BLaER1 treated with 17β-estradiol and CSF1 and Interleukin-3, amounts not matched to agents 10 nM and 100 nM (cell line): ENCODE results near the gene ASB13.

Experiments used
- H3K27ac ChIP-seq, 11 experiments: shearing (Covaris generic); formaldehyde crosslinking; 2 replicates each; pipeline ENCODE4 v1.8.1; 2022
- H3K27me3 ChIP-seq, 11 experiments: shearing (Covaris generic); formaldehyde crosslinking; 2 replicates each; pipeline ENCODE4 v1.8.1; 2022
- H3K36me3 ChIP-seq, 11 experiments: shearing (Covaris generic); formaldehyde crosslinking; 2 replicates each; pipeline ENCODE4 v1.8.1; 2022
- H3K4me1 ChIP-seq, 10 experiments: shearing (Covaris generic); formaldehyde crosslinking; 2 replicates each; pipeline ENCODE4 v1.8.1; 2022
- H3K4me2 ChIP-seq, 11 experiments: shearing (Covaris generic); formaldehyde crosslinking; 2 replicates each; pipeline ENCODE4 v1.8.1; 2022
- H3K4me3 ChIP-seq, 10 experiments: shearing (Covaris generic); formaldehyde crosslinking; 2 replicates each; pipeline ENCODE4 v1.8.1; 2022
- H3K9ac ChIP-seq, 11 experiments: shearing (Covaris generic); formaldehyde crosslinking; 2 replicates each; pipeline ENCODE4 v1.8.1; 2022
- H3K9me3 ChIP-seq, 11 experiments: shearing (Covaris generic); formaldehyde crosslinking; replicated peaks in 1 of 11; 2 replicates each; pipeline ENCODE4 v1.8.1; 2022
- H4K20me1 ChIP-seq, 11 experiments: shearing (Covaris generic); formaldehyde crosslinking; 2 replicates each; pipeline ENCODE4 v1.8.1; 2022
- Cebpa-rat ChIP-seq, 11 experiments: shearing (Covaris generic); IDR thresholded peaks; 2 replicates each; pipeline ENCODE4 v1.8.1; 2022

ASB13 gene

DNA sequence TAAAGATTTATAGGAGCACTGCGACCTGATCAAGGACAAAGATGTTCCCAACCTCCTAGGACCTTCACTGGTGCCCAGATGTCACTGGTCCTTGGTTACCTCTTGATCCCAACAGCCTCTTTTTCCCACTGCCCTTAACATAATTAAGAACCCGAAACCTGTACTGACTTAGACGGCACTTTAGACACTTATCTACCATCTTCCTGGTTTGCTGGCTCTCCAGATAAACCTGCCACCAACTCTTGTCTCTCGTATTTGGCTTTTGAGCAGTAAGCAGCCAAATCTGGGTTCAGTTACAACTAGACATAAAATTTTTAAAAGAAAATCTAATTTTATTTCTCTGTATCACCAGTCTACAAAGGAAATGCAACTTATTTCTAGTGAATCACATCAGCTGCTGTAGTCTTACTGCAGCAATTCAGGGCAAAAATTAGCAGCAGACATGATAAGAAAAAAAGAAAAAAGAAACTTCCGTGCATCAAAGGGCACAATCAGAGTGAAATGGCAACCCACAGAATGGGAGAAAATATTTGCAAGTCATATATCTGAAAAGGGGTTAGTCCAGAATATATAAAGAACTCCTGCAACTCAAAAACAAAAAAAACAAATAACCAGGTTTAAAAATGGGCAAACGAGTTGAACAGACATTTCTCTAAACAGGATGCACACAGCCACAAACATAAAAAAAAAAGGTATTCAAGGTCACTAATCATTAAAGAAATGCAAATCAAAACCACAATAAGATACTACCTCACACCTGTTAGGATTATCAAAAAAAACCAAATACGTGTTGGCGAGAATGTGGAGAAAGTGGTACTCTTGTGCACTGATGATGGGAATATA lies 9.4 kb downstream of the ASB13 start:
- peaks cover 0 to 30% (median 2%) of the 10 kb centered on the region in 11 experiments; a peak in 5 of 22 replicates for H4K20me1 ChIP-seq
- peaks cover 12 to 23% (median 15%) of the 10 kb centered on the region in 10 experiments; a peak in 19 of 20 replicates for H3K4me1 ChIP-seq
- peaks cover 0 to 2% (median 0%) of the 10 kb centered on the region in 11 experiments; a peak in 1 of 22 replicates for H3K36me3 ChIP-seq
- TF ChIP-seq Cebpa-rat (IDR thresholded peaks at IDR 0.05), result no peak
- no peak overlapping the region for H3K9ac ChIP-seq
- no peak overlapping the region for H3K4me2 ChIP-seq
- no peaks in the 10 kb centered on the region for H3K27me3 ChIP-seq
- no peaks in the 10 kb centered on the region for H3K9me3 ChIP-seq
- H3K27ac ChIP-seq, result no peak overlapping the region
- H3K4me3 ChIP-seq, result no peak overlapping the region

DNA sequence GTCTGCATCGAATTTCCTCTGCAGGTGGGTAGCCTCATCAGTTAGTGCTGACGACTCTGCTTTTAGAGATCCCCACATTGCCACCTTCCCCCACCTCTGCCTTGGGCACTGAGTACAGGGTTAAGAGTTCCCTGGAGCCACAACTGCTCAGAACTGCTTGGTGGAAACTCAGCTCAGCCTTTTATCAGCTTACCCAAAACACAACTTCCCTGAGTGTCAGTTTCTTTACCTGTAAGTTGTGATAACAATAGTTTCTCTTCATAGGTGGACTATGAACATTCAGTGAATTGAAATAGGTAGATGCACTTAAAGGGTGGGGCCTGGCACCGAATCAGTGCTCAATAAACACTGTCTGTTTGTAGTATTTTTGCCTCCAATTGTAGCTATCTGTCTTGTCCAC lies 11.3 kb downstream of the ASB13 start:
- no peak for TF ChIP-seq Cebpa-rat (IDR thresholded peaks at IDR 0.05)
- H3K27me3 ChIP-seq, result no peaks in the 10 kb centered on the region
- H3K4me2 ChIP-seq, result peak overlapping the region in 3 of 11 experiments; percentile 7 to 12 (median 12); a peak in 3 of 22 replicates
- no peak overlapping the region for H3K9ac ChIP-seq
- no peak overlapping the region for H3K27ac ChIP-seq
- peaks cover 0 to 20% (median 0%) of the 10 kb centered on the region in 11 experiments; a peak in 5 of 22 replicates for H4K20me1 ChIP-seq
- no peak overlapping the region for H3K4me3 ChIP-seq
- peaks cover 10 to 22% (median 14%) of the 10 kb centered on the region in 10 experiments; a peak in 19 of 20 replicates for H3K4me1 ChIP-seq
- H3K9me3 ChIP-seq, result no peaks in the 10 kb centered on the region
- peaks cover 0 to 13% (median 0%) of the 10 kb centered on the region in 11 experiments; a peak in 2 of 22 replicates for H3K36me3 ChIP-seq

DNA sequence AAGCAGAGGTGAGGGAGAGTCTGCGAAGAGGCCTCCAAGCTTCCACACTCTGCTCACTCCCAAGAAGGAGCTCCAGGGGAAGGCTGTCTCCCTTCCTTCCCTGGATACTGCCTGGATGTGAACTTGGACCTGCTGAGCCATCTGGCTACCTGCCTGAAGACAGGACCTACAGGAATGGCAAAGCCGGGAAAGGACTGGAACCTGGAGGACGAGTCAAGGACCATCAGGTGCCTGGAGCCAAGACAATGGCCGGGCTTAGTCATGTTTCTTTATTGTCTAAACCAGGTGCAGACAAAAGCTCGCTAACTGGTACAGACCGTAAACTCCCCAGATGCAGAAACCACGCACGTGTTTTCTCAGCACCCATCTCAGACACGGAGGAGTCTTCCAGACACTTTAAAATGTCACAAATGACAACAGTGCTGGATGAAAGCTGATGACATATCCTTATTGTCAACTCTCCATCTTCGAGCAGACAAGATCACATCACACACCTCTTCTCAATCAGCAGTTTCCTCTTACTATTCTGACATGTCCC lies 12.1 kb downstream of the ASB13 start:
- Histone ChIP-seq H4K20me1 (peaks cover 0 to 15% (median 0%) of the 10 kb centered on the region in 11 experiments; a peak in 5 of 22 replicates), H3K36me3 (peaks cover 0 to 13% (median 0%) of the 10 kb centered on the region in 11 experiments; a peak in 3 of 22 replicates), H3K9me3 (no peaks in the 10 kb centered on the region), H3K27me3 (no peaks in the 10 kb centered on the region), H3K4me2 (peak overlapping the region in 1 of 11 experiments; percentile 12; a peak in 1 of 22 replicates), H3K4me3 (no peak overlapping the region), H3K27ac (no peak overlapping the region), H3K9ac (no peak overlapping the region), H3K4me1 (peaks cover 2 to 22% (median 9%) of the 10 kb centered on the region in 10 experiments; a peak in 17 of 20 replicates)
- no peak for TF ChIP-seq Cebpa-rat (IDR thresholded peaks at IDR 0.05)

DNA sequence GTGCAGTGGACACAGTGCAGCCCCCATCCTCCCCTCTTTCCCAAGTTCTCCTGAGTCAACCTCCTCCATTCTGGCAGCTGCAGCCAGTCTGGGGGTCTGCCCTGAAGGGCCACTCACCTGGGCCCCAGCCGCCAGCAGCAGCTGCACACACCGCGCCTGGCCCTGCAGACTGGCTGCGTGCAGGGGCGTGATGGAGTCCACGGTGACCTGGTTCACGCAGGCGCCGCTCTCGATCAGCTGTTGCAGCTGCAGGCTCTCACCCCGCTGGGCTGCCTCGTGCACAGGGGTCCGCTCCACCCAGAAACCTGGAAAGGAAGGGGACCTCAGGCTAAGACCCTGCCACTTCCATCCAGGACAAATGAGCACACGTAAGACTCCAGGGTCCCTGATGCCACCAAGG lies 13.6 kb downstream of the ASB13 start:
- Histone ChIP-seq H3K27ac (no peak overlapping the region), H4K20me1 (peaks cover 0 to 10% (median 0%) of the 10 kb centered on the region in 11 experiments; a peak in 4 of 22 replicates), H3K9me3 (no peaks in the 10 kb centered on the region), H3K27me3 (no peaks in the 10 kb centered on the region), H3K4me1 (peaks cover 0 to 22% (median 9%) of the 10 kb centered on the region in 10 experiments; a peak in 8 of 20 replicates), H3K9ac (no peak overlapping the region), H3K36me3 (peaks cover 0 to 24% (median 8%) of the 10 kb centered on the region in 11 experiments; a peak in 8 of 22 replicates), H3K4me2 (no peak overlapping the region), H3K4me3 (no peak overlapping the region)
- no peak for TF ChIP-seq Cebpa-rat (IDR thresholded peaks at IDR 0.05)

DNA sequence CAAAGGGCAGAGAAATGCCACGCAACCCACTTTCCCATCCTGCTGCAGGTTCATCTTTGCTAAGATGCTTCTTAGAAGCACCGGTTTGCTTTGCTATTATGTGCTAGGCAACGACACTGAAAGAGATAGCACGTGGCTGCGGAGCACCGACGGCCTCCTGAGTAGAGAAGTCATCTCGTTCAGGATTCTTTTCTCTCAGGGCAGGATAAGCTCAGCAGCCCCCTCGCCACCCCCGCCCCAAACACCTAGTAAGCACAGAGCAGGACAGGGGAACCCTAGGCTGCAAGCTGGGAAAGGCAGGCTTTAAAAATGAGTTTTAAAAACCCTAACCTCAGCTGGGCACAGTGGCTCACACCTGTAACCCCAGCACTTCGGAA lies 15.0 kb downstream of the ASB13 start:
- H3K27ac ChIP-seq, result no peak overlapping the region
- no peaks in the 10 kb centered on the region for H3K27me3 ChIP-seq
- H3K9ac ChIP-seq, result no peak overlapping the region
- H3K4me1 ChIP-seq, result peaks cover 4 to 24% (median 14%) of the 10 kb centered on the region in 10 experiments
- no peaks in the 10 kb centered on the region for H3K9me3 ChIP-seq
- H4K20me1 ChIP-seq, result peaks cover 0 to 10% (median 0%) of the 10 kb centered on the region in 11 experiments; a peak in 4 of 22 replicates
- no peak overlapping the region for H3K4me2 ChIP-seq
- H3K4me3 ChIP-seq, result no peak overlapping the region
- peaks cover 0 to 24% (median 8%) of the 10 kb centered on the region in 11 experiments; a peak in 9 of 22 replicates for H3K36me3 ChIP-seq
- TF ChIP-seq Cebpa-rat (IDR thresholded peaks at IDR 0.05), result no peak

DNA sequence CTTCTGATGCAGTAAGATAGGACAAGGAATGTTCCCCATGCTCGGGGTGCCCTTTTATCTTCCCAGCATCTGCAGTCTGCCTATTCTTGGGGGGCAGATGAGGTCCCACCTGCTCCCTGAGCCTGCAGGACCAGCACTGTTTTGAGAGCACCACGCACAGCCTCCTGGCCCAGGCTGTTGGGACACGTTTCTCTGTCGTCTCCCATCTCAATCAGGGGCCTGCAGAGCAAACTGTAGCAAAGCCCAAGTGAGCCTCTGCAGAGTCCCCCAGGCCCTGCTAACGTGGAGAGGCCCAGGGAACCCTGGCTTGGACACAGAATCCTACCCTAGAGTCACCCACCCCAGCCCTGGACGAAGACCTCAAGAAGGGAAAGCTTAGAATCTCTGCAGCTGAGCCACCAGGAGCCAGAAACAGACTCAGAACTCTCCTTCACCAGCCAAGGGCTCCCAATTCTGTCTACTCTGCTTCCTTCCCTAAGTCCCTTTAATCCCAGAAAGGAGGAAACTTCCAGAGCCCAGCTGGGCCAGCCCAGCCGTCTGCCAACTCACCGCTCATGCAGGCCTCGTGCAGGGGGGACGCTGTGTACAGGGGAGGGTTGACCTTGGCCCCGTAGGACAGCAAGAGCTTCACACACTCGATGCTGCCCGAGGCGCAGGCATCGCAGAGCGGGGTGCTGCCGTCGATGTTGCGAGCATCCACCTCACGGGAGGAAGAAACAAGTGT lies 15.6 kb downstream of the ASB13 start:
- H4K20me1 ChIP-seq, result peaks cover 0 to 10% (median 0%) of the 10 kb centered on the region in 11 experiments; a peak in 4 of 22 replicates
- H3K27me3 ChIP-seq, result no peaks in the 10 kb centered on the region
- no peaks in the 10 kb centered on the region for H3K9me3 ChIP-seq
- TF ChIP-seq Cebpa-rat (IDR thresholded peaks at IDR 0.05), result no peak
- no peak overlapping the region for H3K9ac ChIP-seq
- H3K27ac ChIP-seq, result no peak overlapping the region
- H3K4me3 ChIP-seq, result no peak overlapping the region
- peaks cover 9 to 29% (median 20%) of the 10 kb centered on the region in 10 experiments for H3K4me1 ChIP-seq
- H3K4me2 ChIP-seq, result no peak overlapping the region
- H3K36me3 ChIP-seq, result peaks cover 0 to 24% (median 8%) of the 10 kb centered on the region in 11 experiments; a peak in 9 of 22 replicates

DNA sequence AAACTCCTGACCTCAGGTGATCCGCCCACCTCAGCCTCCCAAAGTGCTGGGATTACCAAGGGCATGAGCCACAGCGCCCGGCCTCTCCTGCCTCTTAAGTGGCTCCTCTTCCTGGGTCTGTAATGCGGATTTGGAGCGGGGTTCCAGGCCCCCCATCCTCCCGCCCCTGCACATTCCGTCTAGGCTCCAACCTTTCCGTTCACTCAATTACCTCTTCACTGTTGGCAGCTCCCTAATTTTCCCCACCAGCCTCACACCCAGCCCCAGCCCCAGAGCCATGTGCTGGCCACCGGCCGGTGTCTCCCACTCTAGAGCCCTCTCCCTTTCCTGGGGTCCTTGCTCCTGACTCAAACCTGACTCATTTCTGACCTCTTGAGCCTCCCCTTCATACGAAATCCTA lies 16.6 kb downstream of the ASB13 start:
- Histone ChIP-seq H3K4me1 (peaks cover 20 to 30% (median 24%) of the 10 kb centered on the region in 10 experiments), H3K4me2 (no peak overlapping the region), H3K27ac (no peak overlapping the region), H4K20me1 (peaks cover 0 to 10% (median 0%) of the 10 kb centered on the region in 11 experiments; a peak in 4 of 22 replicates), H3K36me3 (peaks cover 0 to 24% (median 8%) of the 10 kb centered on the region in 11 experiments; a peak in 9 of 22 replicates), H3K9ac (no peak overlapping the region), H3K27me3 (no peaks in the 10 kb centered on the region), H3K4me3 (no peak overlapping the region), H3K9me3 (no peaks in the 10 kb centered on the region)
- no peak for TF ChIP-seq Cebpa-rat (IDR thresholded peaks at IDR 0.05)

DNA sequence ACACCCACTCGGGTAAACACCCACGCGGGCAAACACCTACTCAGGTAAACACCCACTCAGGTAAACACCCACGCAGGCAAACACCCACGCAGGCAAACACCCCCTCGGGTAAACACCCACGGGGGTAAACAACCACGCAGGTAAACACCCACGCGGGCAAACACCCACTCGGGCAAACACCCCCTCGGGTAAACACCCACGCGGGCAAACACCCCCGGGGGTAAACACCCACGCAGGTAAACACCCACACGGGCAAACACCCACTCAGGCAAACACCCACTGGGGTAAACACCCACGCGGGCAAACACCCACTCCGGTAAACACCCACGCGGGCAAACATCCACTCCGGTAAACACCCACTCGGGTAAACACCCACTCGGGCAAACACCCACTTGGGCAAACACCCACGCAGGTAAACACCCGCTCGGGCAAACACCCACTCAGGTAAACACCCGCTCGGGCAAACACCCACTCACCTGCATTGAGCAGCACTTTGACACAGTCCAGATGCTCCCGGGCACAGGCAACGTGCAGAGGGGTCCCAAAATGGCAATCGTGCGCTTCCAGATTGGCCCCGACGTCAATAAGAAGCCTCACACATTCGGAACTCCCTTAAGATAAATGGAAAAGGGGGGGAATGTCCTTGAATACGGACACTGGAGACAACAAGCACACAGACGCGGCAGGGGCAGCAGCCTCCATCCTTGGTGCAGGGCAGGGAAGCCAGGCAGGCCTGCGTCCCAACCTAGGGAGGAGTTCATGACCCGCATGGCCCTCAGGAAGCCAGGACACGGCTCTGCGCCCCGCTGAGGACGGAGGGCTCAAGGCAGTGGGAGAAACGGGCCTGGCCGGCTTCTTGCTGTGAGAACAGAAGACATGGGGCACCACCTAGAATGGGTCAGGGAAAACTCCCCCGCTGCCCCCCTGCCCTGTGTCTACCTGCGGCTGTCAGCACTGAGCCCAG lies 17.6 kb downstream of the ASB13 start:
- Histone ChIP-seq H3K27ac (no peak overlapping the region), H3K36me3 (peaks cover 0 to 33% (median 8%) of the 10 kb centered on the region in 11 experiments; a peak in 10 of 22 replicates)

More for the DNA sequence above, 17.6 kb downstream of the ASB13 start:
- Histone ChIP-seq H3K4me3 (no peak overlapping the region), H3K27me3 (no peaks in the 10 kb centered on the region), H4K20me1 (peaks cover 0 to 10% (median 0%) of the 10 kb centered on the region in 11 experiments; a peak in 4 of 22 replicates), H3K4me1 (peaks cover 22 to 36% (median 31%) of the 10 kb centered on the region in 10 experiments), H3K9me3 (no peaks in the 10 kb centered on the region), H3K4me2 (no peak overlapping the region), H3K9ac (no peak overlapping the region)
- no peak for TF ChIP-seq Cebpa-rat (IDR thresholded peaks at IDR 0.05)
